Osteocyte (in vitro differentiated cells): ENCODE data around the gene TMEM165. TPM values are rescaled to one million over a fixed set of nuclear protein-coding genes. Genes with fewer than 3 reads are reported as not detected.
"Not testable (repeated sequence)": the region's sequence is repeated elsewhere in the genome, so short reads cannot be mapped to it uniquely, and the experiment has no call there.

Experiments
- DNase-seq: peaks from one replicate; pipeline ENCODE4 v3.0.0; 2021; ENCODE audit warnings: mixed read lengths; ENCODE audit not compliant: unreplicated experiment; ENCODE audit errors: extremely low spot score
- H3K27ac Mint-ChIP-seq: one replicate; pipeline ENCODE4 v1.8.0; 2021; ENCODE audit warnings: mild to moderate bottlenecking, mixed read lengths; ENCODE audit not compliant: unreplicated experiment
- H3K27me3 Mint-ChIP-seq: one replicate; pipeline ENCODE4 v1.8.0; 2021; ENCODE audit warnings: mixed read lengths; ENCODE audit not compliant: unreplicated experiment
- H3K36me3 Mint-ChIP-seq: one replicate; pipeline ENCODE4 v1.8.0; 2021; ENCODE audit warnings: mixed read lengths; ENCODE audit not compliant: unreplicated experiment
- H3K4me1 Mint-ChIP-seq: one replicate; pipeline ENCODE4 v1.8.0; 2021; ENCODE audit warnings: mixed read lengths; ENCODE audit not compliant: unreplicated experiment
- H3K4me3 Mint-ChIP-seq: one replicate; pipeline ENCODE4 v1.8.0; 2021; ENCODE audit warnings: mild to moderate bottlenecking, moderate library complexity, mixed read lengths; ENCODE audit not compliant: unreplicated experiment
- H3K9me3 Mint-ChIP-seq: one replicate; pipeline ENCODE4 v1.8.0; 2021; ENCODE audit warnings: mixed read lengths; ENCODE audit not compliant: unreplicated experiment
- total RNA-seq: library from RNA; stranded (reverse); gene quantifications from 2 replicates; pipeline ENCODE4 v1.2.1, GENCODE V29; 2021
- TF ChIP-seq, protein P1 (sequence below): fragments of 200-600 bp; sonication (generic); IDR thresholded peaks from 2 replicates; pipeline ENCODE4 v1.5.0; 2021; ENCODE audit warnings: antibody characterized with exemption, mild to moderate bottlenecking, moderate library complexity

TMEM165 gene
- total RNA-seq, 1 donor from 2014 or later: 102 TPM

DNA sequence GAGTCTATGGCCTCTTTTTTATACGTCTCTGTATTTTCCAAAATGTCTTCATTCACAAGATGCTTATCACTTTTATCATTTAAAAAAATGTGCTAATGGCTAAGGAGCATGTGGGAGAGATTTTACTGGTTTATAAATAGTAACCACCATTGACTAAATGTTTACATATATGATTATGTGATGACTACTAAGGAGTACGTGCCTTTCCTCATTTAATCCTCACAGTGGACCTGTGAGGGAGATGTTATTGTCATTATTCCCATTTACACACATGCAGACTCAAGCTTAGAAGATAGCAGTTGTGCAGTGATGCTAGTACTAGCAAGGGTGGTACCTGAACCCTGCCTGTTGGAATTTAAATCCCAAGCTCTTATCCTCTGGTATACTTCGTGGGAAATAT lies 47.3 kb upstream of the TMEM165 start:
- TF ChIP-seq, protein P1, sequence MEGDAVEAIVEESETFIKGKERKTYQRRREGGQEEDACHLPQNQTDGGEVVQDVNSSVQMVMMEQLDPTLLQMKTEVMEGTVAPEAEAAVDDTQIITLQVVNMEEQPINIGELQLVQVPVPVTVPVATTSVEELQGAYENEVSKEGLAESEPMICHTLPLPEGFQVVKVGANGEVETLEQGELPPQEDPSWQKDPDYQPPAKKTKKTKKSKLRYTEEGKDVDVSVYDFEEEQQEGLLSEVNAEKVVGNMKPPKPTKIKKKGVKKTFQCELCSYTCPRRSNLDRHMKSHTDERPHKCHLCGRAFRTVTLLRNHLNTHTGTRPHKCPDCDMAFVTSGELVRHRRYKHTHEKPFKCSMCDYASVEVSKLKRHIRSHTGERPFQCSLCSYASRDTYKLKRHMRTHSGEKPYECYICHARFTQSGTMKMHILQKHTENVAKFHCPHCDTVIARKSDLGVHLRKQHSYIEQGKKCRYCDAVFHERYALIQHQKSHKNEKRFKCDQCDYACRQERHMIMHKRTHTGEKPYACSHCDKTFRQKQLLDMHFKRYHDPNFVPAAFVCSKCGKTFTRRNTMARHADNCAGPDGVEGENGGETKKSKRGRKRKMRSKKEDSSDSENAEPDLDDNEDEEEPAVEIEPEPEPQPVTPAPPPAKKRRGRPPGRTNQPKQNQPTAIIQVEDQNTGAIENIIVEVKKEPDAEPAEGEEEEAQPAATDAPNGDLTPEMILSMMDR: no peak
- Mint-ChIP-seq H3K9me3 (no peaks in the 10 kb centered on the region), H3K4me1 (peaks cover 17% of the 10 kb centered on the region), H3K36me3 (peaks cover 11% of the 10 kb centered on the region), H3K27me3 (no peaks in the 10 kb centered on the region), H3K27ac (no peak overlapping the region), H3K4me3 (no peak overlapping the region)
- DNase-seq: no peak

DNA sequence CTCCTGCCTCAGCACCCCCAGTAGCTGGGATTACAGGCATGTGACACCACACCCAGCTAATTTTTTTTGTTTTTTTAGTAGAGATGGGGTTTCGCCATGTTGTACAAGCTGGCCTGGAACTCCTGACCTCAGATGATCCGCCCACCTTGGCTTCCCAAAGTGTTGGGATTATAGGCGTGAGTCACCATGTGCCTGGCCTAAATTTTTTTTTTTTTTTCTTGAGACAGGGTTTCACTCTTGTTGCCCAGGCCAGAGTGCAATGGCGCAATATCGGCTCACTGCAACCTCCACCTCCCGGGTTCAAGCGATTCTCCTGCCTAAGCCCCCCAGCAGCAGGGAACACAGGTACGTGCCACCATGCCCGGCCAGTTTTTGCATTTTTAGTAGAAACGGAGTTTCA lies 44.9 kb upstream of the TMEM165 start:
- DNase-seq, H3K4me3 Mint-ChIP-seq, H3K27me3 Mint-ChIP-seq, H3K9me3 Mint-ChIP-seq, H3K27ac Mint-ChIP-seq: not testable (repeated sequence)
- Mint-ChIP-seq H3K36me3 (peaks cover 11% of the 10 kb centered on the region), H3K4me1 (peaks cover 17% of the 10 kb centered on the region)

DNA sequence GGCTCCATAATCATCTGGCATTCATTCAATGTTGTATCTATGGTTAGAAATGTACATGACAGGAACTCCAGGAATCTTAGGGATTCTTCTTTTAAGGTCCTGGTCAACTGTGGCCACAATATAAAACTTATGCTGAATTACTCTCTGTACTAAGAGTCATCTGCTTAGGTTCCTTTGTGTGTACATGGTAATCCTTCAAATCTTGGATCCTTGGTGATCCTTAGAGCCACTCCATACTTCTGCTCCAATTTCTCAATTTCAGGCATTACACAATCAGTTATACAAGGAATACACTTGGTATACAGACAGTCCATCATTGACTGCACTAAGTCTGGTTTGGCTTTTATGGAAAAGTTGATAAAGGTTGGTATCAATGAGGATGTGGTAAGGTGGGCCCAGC lies 43.9 kb upstream of the TMEM165 start:
- H3K4me3 Mint-ChIP-seq: no peak overlapping the region
- peaks cover 11% of the 10 kb centered on the region for H3K36me3 Mint-ChIP-seq
- TF ChIP-seq, protein P1: no peak
- no peaks in the 10 kb centered on the region for H3K27me3 Mint-ChIP-seq
- H3K9me3 Mint-ChIP-seq: no peaks in the 10 kb centered on the region
- no peak overlapping the region for H3K27ac Mint-ChIP-seq
- no peak for DNase-seq
- peaks cover 20% of the 10 kb centered on the region for H3K4me1 Mint-ChIP-seq

DNA sequence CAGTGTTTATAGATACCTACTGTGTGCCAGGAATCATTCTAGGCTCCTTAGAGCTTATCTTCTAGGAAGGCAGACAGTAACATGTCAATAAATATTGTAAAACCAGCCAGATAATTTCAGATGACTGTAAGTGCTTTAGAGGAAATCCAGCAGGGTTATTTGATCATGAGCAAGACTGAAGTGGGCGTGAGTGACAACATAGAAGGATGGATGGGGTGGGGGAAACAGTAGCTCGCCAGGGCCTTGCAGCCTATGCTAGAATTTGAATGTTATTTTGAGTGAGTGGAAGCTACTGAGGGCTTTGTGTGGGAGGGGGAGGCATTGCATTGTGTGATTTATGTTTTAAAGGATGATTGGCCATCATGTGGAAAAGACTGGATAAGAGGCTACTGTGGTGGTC lies 43.0 kb upstream of the TMEM165 start:
- TF ChIP-seq, protein P1: no peak
- no peak for DNase-seq
- Mint-ChIP-seq H3K9me3 (no peaks in the 10 kb centered on the region), H3K36me3 (peaks cover 11% of the 10 kb centered on the region), H3K4me3 (no peak overlapping the region), H3K4me1 (peaks cover 18% of the 10 kb centered on the region), H3K27me3 (no peaks in the 10 kb centered on the region), H3K27ac (no peak overlapping the region)

DNA sequence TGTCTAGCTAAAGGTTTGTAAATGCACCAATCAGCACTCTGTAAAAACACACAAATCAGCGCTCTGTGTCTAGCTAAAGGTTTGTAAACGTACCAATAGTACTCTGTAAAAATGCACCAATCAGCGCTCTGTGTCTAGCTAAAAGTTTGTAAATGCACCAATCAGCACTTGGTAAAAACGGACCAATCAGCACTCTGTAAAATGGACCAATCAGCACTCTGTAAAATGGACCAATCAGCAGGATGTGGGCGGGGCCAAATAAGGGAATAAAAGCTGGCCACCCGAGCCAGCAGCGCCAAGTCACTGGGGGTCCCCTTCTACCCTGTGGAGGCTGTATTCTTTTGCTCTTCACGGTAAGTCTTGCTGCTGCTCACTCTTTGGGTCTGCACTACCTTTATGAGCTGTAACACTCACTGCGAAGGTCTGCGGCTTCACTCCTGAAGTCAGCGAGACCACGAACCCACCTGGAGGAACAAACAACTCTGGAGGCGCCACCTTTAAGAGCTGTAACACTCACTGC lies 42.5 kb upstream of the TMEM165 start:
- peaks cover 11% of the 10 kb centered on the region for H3K36me3 Mint-ChIP-seq
- peaks cover 18% of the 10 kb centered on the region for H3K4me1 Mint-ChIP-seq
- H3K9me3 Mint-ChIP-seq, H3K27ac Mint-ChIP-seq, H3K4me3 Mint-ChIP-seq, DNase-seq, H3K27me3 Mint-ChIP-seq: not testable (repeated sequence)

DNA sequence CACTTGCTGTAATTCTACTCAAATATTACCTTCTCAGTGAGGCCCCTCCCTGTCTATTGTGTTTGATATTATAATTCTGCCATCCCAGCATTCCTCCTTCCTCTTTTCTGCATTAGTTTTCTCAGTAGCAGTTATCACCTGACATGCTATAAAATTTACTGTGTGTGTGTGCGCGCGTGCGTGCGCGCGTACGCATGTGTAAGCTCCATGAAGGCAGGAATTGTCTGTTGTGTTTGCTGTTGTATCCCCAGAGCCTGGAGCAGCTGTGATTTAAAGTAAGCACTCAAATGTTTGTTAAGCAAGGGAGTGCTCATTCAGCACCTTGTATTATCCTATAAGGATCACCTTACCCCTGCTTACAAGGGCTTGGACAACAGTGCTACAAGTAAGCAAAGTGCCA lies 41.1 kb upstream of the TMEM165 start:
- DNase-seq: no peak
- no peaks in the 10 kb centered on the region for H3K9me3 Mint-ChIP-seq
- H3K4me1 Mint-ChIP-seq: peaks cover 30% of the 10 kb centered on the region
- no peaks in the 10 kb centered on the region for H3K27me3 Mint-ChIP-seq
- TF ChIP-seq, protein P1: no peak
- H3K27ac Mint-ChIP-seq: no peak overlapping the region
- H3K4me3 Mint-ChIP-seq: no peak overlapping the region
- peaks cover 11% of the 10 kb centered on the region for H3K36me3 Mint-ChIP-seq
